ENCODE measurements around the gene DBN1. TPM values are rescaled to one million over a fixed set of nuclear protein-coding genes. Genes with fewer than 3 reads are reported as not detected.
A peak's percentile ranks its signal among the peaks of the same experiment; 100 is the strongest.

The DBN1 gene
- total RNA-seq, 1 donor from 2014 or later = 34.6 TPM

GRCh38 chr5:177447611-177448243, 25.7 kb downstream of the DBN1 start:
- no peak overlapping the region for H3K4me3 ChIP-seq
- no peak for TF ChIP-seq CTCF (IDR thresholded peaks at IDR 0.05)

GRCh38 chr5:177447066-177447610, 26.3 kb downstream of the DBN1 start:
- H3K4me1 ChIP-seq = peaks cover 22% of the 10 kb centered on the region
- peaks cover 4% of the 10 kb centered on the region for H3K36me3 ChIP-seq
- H3K27ac ChIP-seq = no peak overlapping the region
- peaks cover 13% of the 10 kb centered on the region for H3K27me3 ChIP-seq
- TF ChIP-seq CTCF (IDR thresholded peaks at IDR 0.05) = no peak
- H3K9me3 ChIP-seq = no peaks in the 10 kb centered on the region
- DNase-seq (peak; percentile 73), ATAC-seq (no peak)
- intact Hi-C loops (cut with DNase I) = no loop called here
- H3K4me3 ChIP-seq = peak overlapping the region; percentile 52

More at GRCh38 chr5:177447611-177448243, 25.7 kb downstream of the DBN1 start:
- Histone ChIP-seq H3K27me3 (peaks cover 13% of the 10 kb centered on the region), H3K9me3 (no peaks in the 10 kb centered on the region), H3K27ac (no peak overlapping the region), H3K4me1 (peaks cover 22% of the 10 kb centered on the region), H3K36me3 (no peaks in the 10 kb centered on the region)
- ATAC-seq = peak; percentile 8
- DNase-seq = no peak
- intact Hi-C loops (cut with DNase I) = no loop called here

GRCh38 chr5:177446200-177447065, 27.0 kb downstream of the DBN1 start, which contains the start of gene PRR7:
PRR7 (plus strand) TSS chr5:177446814; CDS start chr5:177455068, 8,254 bp downstream.
- peak within 1 kb of the TSS; percentile 52 for H3K4me3 ChIP-seq

GRCh38 chr5:177445917-177446199, 27.6 kb downstream of the DBN1 start:
- intact Hi-C loops (cut with DNase I) = no loop called here
- H3K27ac ChIP-seq = no peak overlapping the region

More at GRCh38 chr5:177446200-177447065, 27.0 kb downstream of the DBN1 start, which contains the start of gene PRR7:
- Histone ChIP-seq H3K36me3 (peaks cover 11% of the 10 kb centered on the region), H3K4me1 (peaks cover 22% of the 10 kb centered on the region), H3K9me3 (no peaks in the 10 kb centered on the region), H3K27ac (no peak within 1 kb of the TSS), H3K27me3 (peaks cover 13% of the 10 kb centered on the region)
- peak; percentile 79 for ATAC-seq
- no peak for TF ChIP-seq CTCF (IDR thresholded peaks at IDR 0.05)
- DNase-seq = peak; percentile 80
- intact Hi-C loops (cut with DNase I) = no loop called here

More at GRCh38 chr5:177445917-177446199, 27.6 kb downstream of the DBN1 start:
- H3K9me3 ChIP-seq = no peaks in the 10 kb centered on the region
- H3K4me1 ChIP-seq = peaks cover 22% of the 10 kb centered on the region
- peaks cover 10% of the 10 kb centered on the region for H3K27me3 ChIP-seq
- no peak for DNase-seq
- H3K4me3 ChIP-seq = peak overlapping the region; percentile 52
- no peak for TF ChIP-seq CTCF (IDR thresholded peaks at IDR 0.05)
- no peak for ATAC-seq
- H3K36me3 ChIP-seq = peaks cover 17% of the 10 kb centered on the region

All from upper lobe of right lung (tissue), 1 donor.